Endometrial microvascular endothelial cells (primary cell): ENCODE measurements around the gene CTAG2. TPM values are rescaled to one million over a fixed set of nuclear protein-coding genes. Genes with fewer than 3 reads are reported as not detected.
"Not testable (repeated sequence)": the region's sequence is repeated elsewhere in the genome, so short reads cannot be mapped to it uniquely, and the experiment has no call there.

Source experiments
- in situ Hi-C: cut with HindIII; loops from 2 replicates; pipeline ENCODE4 v1.10.0; 2017; ENCODE audit warnings: low sequenced_read_pairs, low pct_unique_long_range_greater_than_20kb; ENCODE audit errors: inconsistent ontology term
- total RNA-seq: library from RNA; depleted of rRNA; stranded (reverse); fragments of >200 nt; gene quantifications from one replicate; pipeline ENCODE4 v1.2.3, GENCODE V29; 2015; ENCODE audit errors: inconsistent ontology term

Gene CTAG2
- total RNA-seq, result not detected

- in situ Hi-C loops, result not testable (repeated sequence)
These were observed at the start of gene CTAG2 for GRCh38 chrX:154653413-154653812. TSS of gene CTAG2 (minus strand) at chrX:154653579. CDS start at chrX:154653515, 64 bp downstream.

GRCh38 chrX:154698630-154699248, 45.4 kb upstream of the CTAG2 start:
- in situ Hi-C loops, result no loop called here

GRCh38 chrX:154696676-154697045, 43.3 kb upstream of the CTAG2 start:
- in situ Hi-C loops, result no loop called here

GRCh38 chrX:154695911-154696675, 42.7 kb upstream of the CTAG2 start:
- in situ Hi-C loops, result no loop called here

GRCh38 chrX:154693394-154693793, 40.0 kb upstream of the CTAG2 start:
- in situ Hi-C loops, result no loop called here

DNA sequence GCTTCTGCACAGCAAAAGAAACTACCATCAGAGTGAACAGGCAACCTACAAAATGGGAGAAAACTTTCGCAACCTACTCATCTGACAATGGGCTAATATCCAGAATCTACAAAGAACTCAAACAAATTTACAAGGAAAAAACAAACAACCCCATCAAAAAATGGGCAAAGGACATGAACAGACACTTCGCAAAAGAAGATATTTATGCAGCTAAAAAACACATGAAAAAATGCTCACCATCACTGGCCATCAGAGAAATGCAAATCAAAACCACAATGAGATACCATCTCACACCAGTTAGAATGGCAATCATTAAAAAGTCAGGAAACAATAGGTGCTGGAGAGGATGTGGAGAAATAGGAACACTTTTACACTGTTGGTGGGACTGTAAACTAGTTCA, 37.1 kb upstream of the CTAG2 start:
- in situ Hi-C loops, result not testable (repeated sequence)

- in situ Hi-C loops, result not testable (repeated sequence)
These were observed 18.7 kb upstream of the CTAG2 start for GRCh38 chrX:154672084-154672483.

- in situ Hi-C loops, result not testable (repeated sequence)
These were observed 17.5 kb upstream of the CTAG2 start for GRCh38 chrX:154670848-154671247.

DNA sequence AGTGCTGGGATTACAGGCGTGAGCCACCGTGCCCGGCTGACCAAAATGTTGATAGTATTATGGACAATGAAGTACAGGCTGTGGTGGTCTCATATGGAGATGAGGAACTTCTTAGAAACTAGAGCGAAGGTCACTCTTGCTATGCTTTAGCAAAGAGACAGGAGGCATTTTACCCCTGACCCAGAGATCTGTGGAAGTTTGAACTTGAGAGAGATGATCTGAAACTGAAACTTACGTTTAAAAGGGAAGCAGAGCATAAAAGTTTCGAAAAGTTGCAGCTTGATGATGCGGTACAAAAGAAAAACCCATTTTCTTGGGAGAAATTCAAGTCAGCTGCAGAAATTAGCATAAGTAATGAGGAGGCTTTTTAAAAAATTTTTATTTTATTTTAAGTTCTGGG, 8.5 kb upstream of the CTAG2 start:
- in situ Hi-C loops, result no loop called here

DNA sequence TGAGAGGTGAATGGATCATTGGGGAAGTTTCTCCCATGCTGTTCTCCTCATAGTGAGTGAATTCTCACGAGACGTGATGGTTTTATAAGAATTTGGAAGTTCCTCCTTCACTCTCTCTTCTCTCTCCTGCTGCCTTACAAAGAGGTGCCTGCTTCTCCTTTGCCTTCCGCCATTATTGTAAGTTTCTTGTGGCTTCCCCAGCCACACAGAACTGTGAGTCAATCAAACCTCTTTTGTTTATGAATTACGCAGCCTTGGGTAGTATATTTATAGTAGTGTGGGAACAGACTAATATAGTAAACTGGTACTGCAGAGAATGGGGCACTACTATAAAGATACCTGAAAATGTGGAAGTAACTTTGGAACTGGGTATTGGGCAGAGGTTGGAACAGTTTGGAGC, 7.8 kb upstream of the CTAG2 start:
- in situ Hi-C loops, result no loop called here

GRCh38 chrX:154660541-154660940, 7.2 kb upstream of the CTAG2 start:
- in situ Hi-C loops, result no loop called here

DNA sequence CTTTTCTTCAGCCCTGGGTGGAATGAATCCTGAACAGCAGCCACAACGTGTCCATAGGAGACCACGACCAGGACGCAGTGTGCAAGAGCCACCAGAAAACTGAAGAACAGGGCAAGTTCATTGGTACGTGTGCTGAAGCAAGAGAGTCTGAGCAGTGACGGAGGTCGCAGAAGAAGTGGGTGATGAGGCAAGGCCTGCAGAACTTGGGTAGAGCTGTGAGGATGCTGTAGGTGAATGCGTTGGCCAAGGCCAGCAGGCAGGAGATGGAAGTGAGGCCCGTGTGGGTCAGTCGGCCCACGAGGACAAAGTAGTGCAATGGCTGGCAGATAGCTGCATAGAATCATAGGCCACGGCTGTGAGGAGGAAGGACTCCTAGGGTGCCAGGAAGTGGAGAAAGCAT, 5.6 kb upstream of the CTAG2 start:
- in situ Hi-C loops, result no loop called here

DNA sequence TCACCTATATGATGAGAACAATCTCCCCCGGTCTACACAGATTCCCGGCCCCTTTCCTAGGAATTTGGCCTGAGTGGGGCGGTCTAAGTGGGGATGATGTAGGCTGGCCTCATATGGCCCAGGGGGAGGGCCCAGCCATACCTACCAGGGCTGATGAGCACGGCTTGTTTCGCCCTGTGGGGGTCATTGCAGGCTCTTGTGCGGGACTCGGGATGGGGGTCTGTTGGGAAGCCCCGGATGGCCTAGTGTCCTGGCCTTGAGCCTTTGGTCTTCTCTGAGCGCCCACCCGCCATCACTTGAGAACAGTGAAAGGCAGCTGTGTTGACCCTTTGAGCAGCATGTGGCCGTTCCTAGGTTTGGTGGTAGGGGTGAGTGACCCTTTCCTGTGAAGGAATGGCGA, 4.8 kb upstream of the CTAG2 start:
- in situ Hi-C loops, result no loop called here

DNA sequence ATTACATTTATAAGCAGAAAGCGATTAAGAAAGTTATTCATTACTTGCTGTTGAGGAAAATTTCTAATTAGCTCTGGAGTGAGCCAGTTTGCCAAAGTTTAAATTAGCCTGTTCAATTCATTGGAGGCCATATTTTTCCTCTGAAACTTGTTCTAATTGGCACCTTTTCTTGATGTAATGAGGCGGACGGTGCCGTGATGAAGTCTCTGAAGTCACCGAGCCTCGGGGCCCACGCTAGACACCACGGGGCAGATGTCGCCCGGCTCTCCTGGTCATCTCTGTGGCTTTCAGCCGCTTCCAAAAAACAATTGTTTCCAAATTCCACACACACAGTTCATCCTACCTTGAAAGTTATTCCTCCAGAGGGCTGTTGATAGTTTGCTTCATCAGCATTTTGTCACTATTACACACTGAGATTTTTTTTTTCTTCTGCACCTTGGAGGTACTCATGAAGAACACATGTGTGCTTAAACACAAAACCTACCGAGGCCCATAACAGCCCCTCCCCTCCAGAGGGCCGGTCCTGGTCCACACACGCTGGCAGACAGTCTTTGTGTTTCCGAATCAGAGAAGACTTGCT, 3.9 kb upstream of the CTAG2 start:
- in situ Hi-C loops, result no loop called here

DNA sequence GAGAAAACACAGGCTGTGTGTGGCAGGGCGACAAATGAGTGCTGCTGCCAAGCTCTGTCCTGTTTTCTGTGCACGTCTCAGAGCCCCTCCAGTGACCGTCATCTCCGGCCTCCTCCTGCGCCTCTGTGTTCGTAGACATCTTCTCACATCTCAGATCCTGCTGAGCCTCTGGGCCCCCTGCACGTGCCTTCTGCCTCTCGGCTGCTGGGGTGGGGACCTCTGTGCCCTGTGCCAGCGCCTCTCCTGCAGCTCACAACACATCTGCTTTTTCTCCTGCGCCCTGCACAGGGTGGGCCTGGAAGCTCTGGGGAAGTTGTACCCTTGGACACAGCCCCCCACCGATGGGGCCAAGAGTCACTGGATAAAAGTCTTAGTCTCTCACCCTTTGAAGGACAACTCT, 2.4 kb upstream of the CTAG2 start:
- in situ Hi-C loops, result no loop called here

GRCh38 chrX:154655346-154655745, 2.0 kb upstream of the CTAG2 start:
- in situ Hi-C loops, result no loop called here

GRCh38 chrX:154654925-154655324, 1.5 kb upstream of the CTAG2 start:
- in situ Hi-C loops, result no loop called here

DNA sequence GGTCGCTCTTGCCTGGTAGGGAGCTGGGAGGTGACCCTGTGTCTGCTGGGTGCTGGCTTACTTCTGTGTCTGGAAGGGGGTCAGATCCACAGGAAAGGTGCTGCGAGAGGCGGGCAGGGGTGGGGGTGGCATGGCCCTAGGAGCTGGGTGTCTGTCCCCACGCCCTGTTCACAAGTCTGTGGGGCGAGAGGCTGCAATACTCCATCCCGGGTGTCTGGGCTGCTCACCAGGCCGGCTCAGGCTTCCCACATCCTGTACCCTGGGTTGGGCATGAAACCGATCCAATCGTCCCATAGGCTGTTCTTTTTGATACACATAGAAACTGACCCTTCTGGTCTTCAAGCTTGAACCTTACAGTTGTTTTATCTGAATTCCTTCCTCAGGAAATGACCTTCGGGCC, 993 bp upstream of the CTAG2 start:
- in situ Hi-C loops, result no loop called here

GRCh38 chrX:154653048-154653401, 354 bp downstream of the CTAG2 start:
- in situ Hi-C loops, result no loop called here

DNA sequence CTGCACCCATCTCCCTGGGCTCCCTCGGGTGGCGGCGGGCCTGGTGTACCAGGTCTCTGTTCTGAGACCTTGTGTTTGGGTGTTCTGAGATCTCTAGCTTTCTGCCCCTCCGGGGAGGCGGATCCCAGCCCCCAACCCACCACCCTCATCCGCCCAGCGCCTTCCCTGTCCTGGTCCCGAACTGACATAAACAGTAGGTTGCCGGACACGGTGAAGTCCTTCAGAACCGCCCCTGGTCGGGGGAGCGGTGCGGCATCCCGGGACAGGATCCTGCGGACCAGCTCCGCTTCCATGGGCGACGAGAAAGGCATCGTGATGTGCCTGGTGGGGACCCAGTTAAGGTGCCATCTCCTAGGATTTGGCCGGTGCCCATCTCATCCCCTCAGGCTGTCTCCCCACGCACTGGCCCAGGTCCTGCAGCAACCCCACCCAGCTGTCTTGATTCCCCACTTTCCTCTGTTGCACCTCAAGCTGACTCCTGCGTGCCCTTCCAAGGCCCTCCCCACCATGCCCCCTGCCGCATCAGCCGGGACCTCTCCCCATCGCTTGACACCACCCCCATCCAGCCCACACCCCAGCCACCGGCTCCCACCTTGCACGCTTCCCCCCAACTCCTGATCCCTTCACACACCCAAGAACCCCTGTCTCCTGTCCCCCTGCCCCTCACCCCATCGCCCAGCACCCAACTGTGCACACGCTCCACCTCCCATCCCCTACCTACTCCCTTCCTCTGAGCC, 900 bp downstream of the CTAG2 start:
- in situ Hi-C loops, result no loop called here
